AG10803 (cell line): ENCODE data around the gene FKBP5.
"Not testable (repeated sequence)": the region's sequence is repeated elsewhere in the genome, so short reads cannot be mapped to it uniquely, and the experiment has no call there.

Source experiments
- DNase-seq: peaks from one replicate; pipeline ENCODE4 v3.0.0; 2010; ENCODE audit warnings: low read depth
- H3K4me3 ChIP-seq: 2 replicates; pipeline ENCODE4 v1.5.1; 2011; ENCODE audit warnings: mild to moderate bottlenecking, low read length, control low read depth
- CTCF ChIP-seq: conservative IDR thresholded peaks from 2 replicates; pipeline ENCODE4 v1.5.1; 2011; ENCODE audit warnings: mild to moderate bottlenecking, low read length, control low read depth, inconsistent platforms

Gene FKBP5

DNA sequence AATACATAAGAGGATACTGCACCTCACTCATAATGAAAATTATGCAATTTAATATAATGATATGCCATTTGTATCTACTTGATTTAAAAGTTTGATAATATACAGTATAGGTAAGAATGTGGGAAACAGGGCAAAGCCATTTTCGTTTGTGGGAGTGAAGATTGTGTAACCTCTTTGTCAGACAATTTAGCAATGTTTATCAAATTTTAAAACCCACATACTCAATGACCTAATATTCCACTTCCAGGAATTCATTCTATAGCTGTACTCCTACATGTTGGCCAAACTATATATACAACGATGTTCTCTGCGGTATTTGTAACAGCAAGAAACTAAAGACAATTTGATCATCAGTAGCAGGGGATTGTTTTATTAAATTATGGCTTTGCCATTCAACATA is 17.8 kb upstream of the FKBP5 start:
- no peak for TF ChIP-seq CTCF
- no peak overlapping the region for H3K4me3 ChIP-seq
- no peak for DNase-seq

DNA sequence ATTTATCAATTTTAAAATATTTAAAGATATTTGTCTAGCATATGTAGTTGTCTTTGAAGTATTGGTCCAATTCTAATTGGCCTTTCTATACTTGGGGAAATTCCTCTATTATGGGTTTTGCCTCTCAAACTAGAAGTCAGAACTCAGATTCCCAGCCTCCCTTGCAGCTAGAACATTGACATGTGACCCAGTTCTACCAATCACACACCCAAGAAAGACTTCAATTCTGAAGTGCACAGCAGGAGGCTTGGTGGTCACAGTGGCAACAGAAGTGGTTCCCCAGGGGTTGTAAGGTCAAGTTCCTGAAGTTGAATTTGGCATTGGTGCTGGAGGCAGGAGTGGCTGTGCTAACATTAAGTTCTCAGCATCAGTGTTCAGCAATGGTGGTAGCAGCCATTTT is 14.8 kb upstream of the FKBP5 start:
- no peak for DNase-seq
- no peak overlapping the region for H3K4me3 ChIP-seq
- no peak for TF ChIP-seq CTCF

GRCh38 chr6:35698858-35699257 is 10.1 kb upstream of the FKBP5 start:
- TF ChIP-seq CTCF: no peak
- no peak for DNase-seq
- no peak overlapping the region for H3K4me3 ChIP-seq

- not testable (repeated sequence) for H3K4me3 ChIP-seq, DNase-seq
Measured at GRCh38 chr6:35698430-35698829, 9.7 kb upstream of the FKBP5 start.

GRCh38 chr6:35694462-35694861 is 5.7 kb upstream of the FKBP5 start:
- no peak for DNase-seq
- TF ChIP-seq CTCF: no peak

DNA sequence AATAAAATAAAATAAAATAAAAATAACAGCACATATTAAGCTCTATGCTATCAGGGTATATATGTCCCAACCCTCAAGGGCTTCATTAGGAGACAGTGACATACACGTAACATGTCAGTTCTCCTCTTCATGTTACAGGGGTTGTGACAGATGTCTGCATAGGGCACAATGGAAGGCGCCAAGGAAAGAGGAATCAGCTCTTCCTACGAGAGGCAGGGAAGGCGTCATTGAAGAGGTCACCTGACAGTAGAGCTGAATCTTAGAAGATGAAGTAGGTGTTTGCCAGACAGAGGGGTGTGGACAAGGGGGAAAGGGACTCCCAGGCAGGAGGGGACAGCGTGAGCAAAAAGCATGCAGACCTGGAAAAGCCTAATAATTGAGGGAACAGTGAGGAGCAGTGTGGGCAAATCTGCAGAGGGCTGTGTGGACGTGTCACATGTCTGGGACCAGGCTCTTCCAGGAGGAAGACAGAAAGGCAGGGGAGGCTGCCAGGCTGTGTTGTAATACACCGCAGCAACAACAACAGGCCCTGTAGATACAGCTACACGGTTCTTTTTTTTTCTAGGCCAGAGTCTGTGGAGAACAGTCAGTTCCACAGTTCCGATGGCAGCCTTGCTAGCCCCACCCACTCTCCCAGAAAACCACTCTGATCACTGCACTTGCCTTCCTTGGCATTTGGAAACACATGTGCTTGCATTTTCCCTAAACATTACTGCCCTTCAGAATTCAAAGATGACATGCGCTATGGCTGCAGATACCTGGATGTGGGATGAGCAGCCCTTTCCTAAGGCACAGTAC is 2.5 kb upstream of the FKBP5 start:
- TF ChIP-seq CTCF: no peak
- no peak overlapping the region for H3K4me3 ChIP-seq
- DNase-seq: peak; percentile 80

More at GRCh38 chr6:35694462-35694861, 5.7 kb upstream of the FKBP5 start:
- no peak overlapping the region for H3K4me3 ChIP-seq

DNA sequence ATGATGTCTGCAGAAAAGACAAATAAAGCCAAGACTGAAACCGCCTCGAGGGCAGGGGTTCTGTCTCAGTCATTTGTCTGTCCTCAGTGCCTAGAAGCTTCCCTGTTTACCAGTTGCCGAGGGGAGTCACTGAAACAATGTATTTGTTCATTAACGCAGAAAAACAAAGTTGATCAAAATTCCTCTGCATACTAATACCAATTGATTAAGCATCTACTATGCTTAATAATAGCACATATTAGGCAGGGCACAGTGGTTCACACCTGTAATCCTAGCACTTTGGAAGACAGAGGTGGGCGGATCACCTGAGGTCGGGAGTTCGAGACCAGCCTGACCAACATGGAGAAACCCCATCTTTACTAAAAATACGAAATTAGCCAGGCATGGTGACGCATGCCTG is 1.8 kb upstream of the FKBP5 start:
- H3K4me3 ChIP-seq: no peak overlapping the region
- TF ChIP-seq CTCF: no peak
- DNase-seq: no peak

DNA sequence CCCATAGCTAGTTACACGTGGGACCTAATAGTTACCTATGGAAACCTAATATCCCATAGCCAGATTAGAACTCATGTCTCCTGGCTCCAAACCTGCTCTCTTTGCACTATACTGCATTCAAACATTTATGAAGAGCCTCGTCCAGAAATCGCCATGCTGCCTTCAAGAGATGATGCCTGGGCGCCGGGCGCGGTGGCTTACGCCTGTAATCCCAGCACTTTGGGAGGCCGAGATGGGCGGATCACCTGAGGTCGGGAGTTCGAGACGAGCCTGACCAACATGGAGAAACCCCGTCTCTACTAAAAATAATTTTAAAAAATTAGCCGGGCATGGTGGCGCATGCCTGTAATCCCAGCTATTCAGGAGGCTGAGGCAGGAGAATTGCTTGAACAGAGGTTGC is 1.3 kb upstream of the FKBP5 start:
- DNase-seq, H3K4me3 ChIP-seq: not testable (repeated sequence)
